ENCODE data around the gene MAP2K4. TPM values are rescaled to one million over a fixed set of nuclear protein-coding genes. Genes with fewer than 3 reads are reported as not detected.

Gene MAP2K4
- total and polyA plus RNA-seq, 10 donors = 8.2 to 35.1 (median 26.0) TPM

- TF ChIP-seq POLR2AphosphoS5 (IDR thresholded peaks at IDR 0.05) (no peak), POLR2A (IDR thresholded peaks at IDR 0.05) (no peak), CTCF (IDR thresholded peaks at IDR 0.05 in 8 of 11, conservative IDR thresholded peaks at IDR 0.05 in 3 of 11) (no peak)
- peak overlapping the region; percentile 88 to 97 (median 95) for H3K27ac ChIP-seq
- intact Hi-C loops (cut with DNase I; ENCODE audit: low total_unique reads) = no loop called here
- WGBS, 5 donors = 66 to 74% (median 68%) methylated on average over 4 of the region's 4 CpGs
- no peaks in the 10 kb centered on the region for H3K9me3 ChIP-seq
- H3K27me3 ChIP-seq (replicated peaks in 1 of 7) = no peaks in the 10 kb centered on the region
- peak overlapping the region; percentile 73 to 84 (median 82) for H3K4me3 ChIP-seq
- H3K4me1 ChIP-seq = peaks cover 7 to 30% (median 17%) of the 10 kb centered on the region in 6 donors
- DNase-seq = no peak
- H3K36me3 ChIP-seq = peaks cover 0 to 2% (median 0%) of the 10 kb centered on the region in 6 donors
These were observed 22.8 kb upstream of the MAP2K4 start for GRCh38 chr17:11997972-11998233.

- Histone ChIP-seq H3K27me3 (replicated peaks in 1 of 7) (no peaks in the 10 kb centered on the region), H3K36me3 (no peaks in the 10 kb centered on the region), H3K27ac (peak overlapping the region in 4 of 8 donors; percentile 21 to 82 (median 58)), H3K4me3 (peak overlapping the region in 1 of 8 donors; percentile 47), H3K4me1 (peaks cover 7 to 25% (median 17%) of the 10 kb centered on the region in 6 donors), H3K9me3 (no peaks in the 10 kb centered on the region)
- 57 to 90% (median 72%) methylated on average over 5 of the region's 5 CpGs for WGBS, 5 donors
- peak in 1 of 3 donors; percentile 55 for TF ChIP-seq POLR2AphosphoS5 (IDR thresholded peaks at IDR 0.05)
- TF ChIP-seq POLR2A (IDR thresholded peaks at IDR 0.05) = no peak
- DNase-seq = no peak
- intact Hi-C loops (cut with DNase I; ENCODE audit: low total_unique reads) = no loop called here
These were observed 21.0 kb upstream of the MAP2K4 start for GRCh38 chr17:11999696-12000095.

GRCh38 chr17:12007466-12007865 lies 13.2 kb upstream of the MAP2K4 start:
- 84 to 90% (median 89%) methylated on average over 5 of the region's 5 CpGs for WGBS, 5 donors
- Histone ChIP-seq H3K36me3 (no peaks in the 10 kb centered on the region), H3K4me3 (no peak overlapping the region), H3K27ac (no peak overlapping the region), H3K27me3 (replicated peaks in 1 of 7) (no peaks in the 10 kb centered on the region), H3K9me3 (no peaks in the 10 kb centered on the region), H3K4me1 (no peaks in the 10 kb centered on the region)
- DNase-seq = no peak
- intact Hi-C loops (cut with DNase I; ENCODE audit: low total_unique reads) = no loop called here
- TF ChIP-seq POLR2A (IDR thresholded peaks at IDR 0.05) (no peak), POLR2AphosphoS5 (IDR thresholded peaks at IDR 0.05) (no peak), CTCF (IDR thresholded peaks at IDR 0.05 in 8 of 11, conservative IDR thresholded peaks at IDR 0.05 in 3 of 11) (no peak)

- DNase-seq = no peak
- Histone ChIP-seq H3K27ac (peak overlapping the region in 6 of 8 donors; percentile 88 to 95 (median 94)), H3K9me3 (no peaks in the 10 kb centered on the region), H3K4me3 (peak overlapping the region; percentile 53 to 97 (median 85)), H3K27me3 (replicated peaks in 1 of 7) (no peaks in the 10 kb centered on the region), H3K4me1 (peaks cover 15 to 62% (median 39%) of the 10 kb centered on the region in 6 donors), H3K36me3 (no peaks in the 10 kb centered on the region)
- intact Hi-C loops (cut with DNase I; ENCODE audit: low total_unique reads) = no loop called here
- WGBS, 5 donors = 3 to 15% (median 5%) methylated on average over 3 of the region's 3 CpGs
- TF ChIP-seq POLR2AphosphoS5 (IDR thresholded peaks at IDR 0.05) = no peak
- no peak for TF ChIP-seq POLR2A (IDR thresholded peaks at IDR 0.05)
- TF ChIP-seq CTCF (IDR thresholded peaks at IDR 0.05 in 8 of 11, conservative IDR thresholded peaks at IDR 0.05 in 3 of 11) = no peak
These were observed 1.0 kb downstream of the MAP2K4 start for GRCh38 chr17:12021623-12022140.

Measured in spleen (tissue), 11 donors.